SK-N-SH treated with all-trans-retinoic acid at 6 μM for 48 hours (cell line): ENCODE results near the gene GIN1.

ENCODE experiments used
- BACH2 ChIP-seq: fragments of 250-450 bp; sonication (Bioruptor Pico); IDR thresholded peaks from 2 replicates; pipeline ENCODE4 v1.9.0; 2021; ENCODE audit warnings: mild to moderate bottlenecking, borderline replicate concordance
- CSDC2 ChIP-seq: fragments of 250-450 bp; sonication (Bioruptor Pico); IDR thresholded peaks from 2 replicates; pipeline ENCODE4 v1.5.0; 2020; ENCODE audit warnings: mild to moderate bottlenecking, moderate library complexity
- ESRRG ChIP-seq: fragments of 250-450 bp; sonication (Bioruptor Pico); IDR thresholded peaks from 2 replicates; pipeline ENCODE4 v1.6.1; 2021; ENCODE audit warnings: mild to moderate bottlenecking
- ISL1 ChIP-seq: fragments of 250-450 bp; sonication (Bioruptor Pico); IDR thresholded peaks from 2 replicates; pipeline ENCODE4 v2.1.2; 2022; ENCODE audit warnings: mild to moderate bottlenecking, moderate library complexity
- PPARA ChIP-seq: fragments of 250-450 bp; sonication (Bioruptor Pico); IDR thresholded peaks from 2 replicates; pipeline ENCODE4 v1.5.0; 2020; ENCODE audit warnings: mild to moderate bottlenecking, borderline replicate concordance
- RARB ChIP-seq: fragments of 250-450 bp; sonication (Bioruptor Pico); IDR thresholded peaks from 2 replicates; pipeline ENCODE4 v1.8.0; 2021; ENCODE audit warnings: mild to moderate bottlenecking, moderate library complexity
- SNAI2 ChIP-seq: fragments of 250-450 bp; sonication (Bioruptor Pico); IDR thresholded peaks from 2 replicates; pipeline ENCODE4 v1.5.0; 2020; ENCODE audit warnings: mild to moderate bottlenecking, moderate library complexity
- TCF4 ChIP-seq: fragments of 250-450 bp; sonication (Bioruptor Pico); IDR thresholded peaks from 2 replicates; pipeline ENCODE4 v1.8.0; 2021; ENCODE audit warnings: mild to moderate bottlenecking, moderate library complexity, borderline replicate concordance
- TOX ChIP-seq: fragments of 250-450 bp; sonication (Bioruptor Pico); IDR thresholded peaks from 2 replicates; pipeline ENCODE4 v1.8.0; 2021; ENCODE audit warnings: mild to moderate bottlenecking, moderate library complexity, borderline replicate concordance
- ZFP30 ChIP-seq: fragments of 450-650 bp; formaldehyde crosslinking; IDR thresholded peaks from 2 replicates; pipeline ENCODE4 v1.5.0; 2022; ENCODE audit warnings: mild to moderate bottlenecking, moderate library complexity
- ZNF70 ChIP-seq: fragments of 450-650 bp; formaldehyde crosslinking; IDR thresholded peaks from 2 replicates; pipeline ENCODE4 v1.5.0; 2020; ENCODE audit warnings: mild to moderate bottlenecking, moderate library complexity
- ZNF8 ChIP-seq: fragments of 450-650 bp; formaldehyde crosslinking; IDR thresholded peaks from 2 replicates; pipeline ENCODE4 v1.5.0; 2020; ENCODE audit warnings: mild to moderate bottlenecking, moderate library complexity
- TF ChIP-seq, protein P1 (sequence below): fragments of 250-450 bp; sonication (Bioruptor Pico); IDR thresholded peaks from 2 replicates; pipeline ENCODE4 v1.5.1; 2020; ENCODE audit warnings: low read depth, mild to moderate bottlenecking, moderate library complexity
- TF ChIP-seq, protein P2 (sequence below): fragments of 250-450 bp; sonication (Bioruptor Pico); IDR thresholded peaks from 2 replicates; pipeline ENCODE4 v1.8.0; 2021; ENCODE audit warnings: low read depth, mild to moderate bottlenecking, moderate library complexity, borderline replicate concordance

DNA sequence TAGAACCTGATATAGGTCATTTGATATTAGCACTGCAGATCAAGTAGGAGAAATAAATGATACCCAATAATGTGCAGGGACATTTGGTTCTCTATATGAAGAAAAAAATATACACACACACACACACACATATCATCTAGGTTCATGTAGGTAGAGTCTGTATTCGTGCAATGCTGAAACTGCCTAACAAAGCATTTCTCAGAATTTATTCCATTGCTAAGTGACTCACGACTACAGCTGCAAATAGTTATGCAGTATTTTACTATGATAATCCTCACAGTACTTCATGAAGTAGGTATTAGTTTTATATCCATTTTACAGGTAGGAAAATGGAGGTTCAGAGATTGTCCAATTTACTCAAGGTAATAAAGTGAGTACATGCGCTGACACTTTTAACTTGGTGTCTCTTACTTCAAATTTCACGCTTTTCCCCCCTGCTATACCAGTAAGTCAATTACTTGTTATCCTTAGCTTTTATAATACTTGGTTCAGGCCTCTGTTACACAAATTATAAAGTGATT lies 2.4 kb downstream of the GIN1 start:
- no peak for TF ChIP-seq SNAI2 (CRISPR knock-in tag)
- no peak for TF ChIP-seq ZFP30 (CRISPR knock-in tag)
- no peak for TF ChIP-seq RARB
- TF ChIP-seq CSDC2 (CRISPR knock-in tag): no peak
- TF ChIP-seq, protein P1, sequence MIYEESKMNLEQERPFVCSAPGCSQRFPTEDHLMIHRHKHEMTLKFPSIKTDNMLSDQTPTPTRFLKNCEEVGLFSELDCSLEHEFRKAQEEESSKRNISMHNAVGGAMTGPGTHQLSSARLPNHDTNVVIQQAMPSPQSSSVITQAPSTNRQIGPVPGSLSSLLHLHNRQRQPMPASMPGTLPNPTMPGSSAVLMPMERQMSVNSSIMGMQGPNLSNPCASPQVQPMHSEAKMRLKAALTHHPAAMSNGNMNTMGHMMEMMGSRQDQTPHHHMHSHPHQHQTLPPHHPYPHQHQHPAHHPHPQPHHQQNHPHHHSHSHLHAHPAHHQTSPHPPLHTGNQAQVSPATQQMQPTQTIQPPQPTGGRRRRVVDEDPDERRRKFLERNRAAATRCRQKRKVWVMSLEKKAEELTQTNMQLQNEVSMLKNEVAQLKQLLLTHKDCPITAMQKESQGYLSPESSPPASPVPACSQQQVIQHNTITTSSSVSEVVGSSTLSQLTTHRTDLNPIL (CRISPR knock-in tag): no peak
- TF ChIP-seq TCF4 (CRISPR knock-in tag): no peak
- no peak for TF ChIP-seq PPARA
- no peak for TF ChIP-seq ESRRG (CRISPR knock-in tag)
- TF ChIP-seq ZNF70 (CRISPR knock-in tag): no peak
- no peak for TF ChIP-seq BACH2 (CRISPR knock-in tag)
- TF ChIP-seq ZNF8 (CRISPR knock-in tag): no peak
- no peak for TF ChIP-seq ISL1 (CRISPR knock-in tag)
- TF ChIP-seq, protein P2, sequence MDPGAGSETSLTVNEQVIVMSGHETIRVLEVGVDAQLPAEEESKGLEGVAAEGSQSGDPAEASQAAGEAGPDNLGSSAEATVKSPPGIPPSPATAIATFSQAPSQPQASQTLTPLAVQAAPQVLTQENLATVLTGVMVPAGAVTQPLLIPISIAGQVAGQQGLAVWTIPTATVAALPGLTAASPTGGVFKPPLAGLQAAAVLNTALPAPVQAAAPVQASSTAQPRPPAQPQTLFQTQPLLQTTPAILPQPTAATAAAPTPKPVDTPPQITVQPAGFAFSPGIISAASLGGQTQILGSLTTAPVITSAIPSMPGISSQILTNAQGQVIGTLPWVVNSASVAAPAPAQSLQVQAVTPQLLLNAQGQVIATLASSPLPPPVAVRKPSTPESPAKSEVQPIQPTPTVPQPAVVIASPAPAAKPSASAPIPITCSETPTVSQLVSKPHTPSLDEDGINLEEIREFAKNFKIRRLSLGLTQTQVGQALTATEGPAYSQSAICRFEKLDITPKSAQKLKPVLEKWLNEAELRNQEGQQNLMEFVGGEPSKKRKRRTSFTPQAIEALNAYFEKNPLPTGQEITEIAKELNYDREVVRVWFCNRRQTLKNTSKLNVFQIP (CRISPR knock-in tag): no peak
- no peak for TF ChIP-seq TOX (CRISPR knock-in tag)
